ENCODE data around the gene ZBTB20.

ZBTB20 gene

DNA sequence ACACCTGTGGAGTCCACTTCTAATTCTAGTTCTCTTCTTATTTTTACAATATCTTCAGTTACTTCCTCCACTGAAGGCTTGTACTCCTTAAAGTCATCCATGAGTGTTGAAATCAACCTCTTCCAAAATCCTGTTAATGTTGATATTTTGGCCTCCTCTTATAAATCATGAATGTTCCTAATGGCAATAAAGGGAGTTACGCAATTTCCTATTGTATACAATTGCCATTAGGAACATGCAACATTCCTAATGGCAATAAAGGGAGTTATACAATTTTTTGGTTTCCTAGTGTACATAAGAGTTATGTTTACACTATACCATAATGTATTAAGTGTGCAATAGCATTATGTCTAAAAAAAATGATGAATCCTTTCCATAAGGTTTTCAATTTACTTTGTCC, 862.4 kb downstream of the ZBTB20 start:
- DNase-seq (ENCODE audit: low read depth) = no peak

Data from fibroblast of gingiva (primary cell).